ENCODE results near the gene PLEKHG4. TPM values are rescaled to one million over a fixed set of nuclear protein-coding genes. Genes with fewer than 3 reads are reported as not detected.

PLEKHG4 gene
- polyA plus RNA-seq, 2 of the 4 experiments (the other 2 are of a cell fraction): 10.0 to 15.9 TPM

DNA sequence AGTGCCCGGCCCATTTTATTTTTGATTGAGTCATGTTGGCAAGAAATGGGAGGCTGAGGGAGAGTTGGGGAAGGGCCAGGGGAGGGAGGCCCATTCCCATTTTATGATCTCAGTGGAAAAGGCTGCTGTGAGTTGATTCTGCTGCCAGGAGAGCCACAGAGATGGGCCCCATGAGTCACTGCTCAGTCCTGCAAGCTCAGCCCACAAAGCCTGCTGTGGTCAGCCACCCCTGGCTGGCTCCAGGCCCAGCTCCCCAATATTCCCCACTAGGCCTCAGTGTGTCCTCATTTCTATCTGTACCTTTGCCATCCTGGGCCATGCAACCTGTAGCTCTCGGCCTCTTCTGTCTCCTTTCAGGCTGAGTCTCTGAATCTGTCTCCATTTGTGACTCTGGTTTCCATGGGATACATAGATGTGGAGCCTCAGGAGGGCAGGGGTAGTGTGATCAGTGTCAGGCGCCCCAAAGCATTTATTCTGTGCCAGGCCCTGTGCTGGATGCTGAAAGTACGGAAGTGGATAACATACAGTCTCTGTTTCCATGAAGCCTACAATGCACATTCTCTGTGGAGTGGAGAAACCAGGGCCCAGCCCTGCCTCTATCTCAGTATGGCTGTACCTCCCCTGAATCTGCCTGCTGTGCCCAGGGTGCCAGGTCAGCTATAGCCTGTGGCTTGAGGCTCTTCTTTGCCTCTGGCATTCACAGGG is 1.9 kb upstream of the PLEKHG4 start:
- CTCF ChIA-PET: interaction anchor here (1.0 to 3.6 kb wide), 17 partner anchors 8 to 300 kb away, joined by 3 to 26 read pairs (median 7); partner anchors contain the start of genes FHOD1 and SLC9A5
- Histone ChIP-seq H3K27ac (peak overlapping the region; percentile 96 to 98), H3K9me3 (no peaks in the 10 kb centered on the region), H3K4me2 (peak overlapping the region; percentile 100), H3K4me1 (peaks cover 32% of the 10 kb centered on the region), H3K4me3 (peak overlapping the region; percentile 80)
- no peak for TF ChIP-seq FOSL2 (IDR thresholded peaks at IDR 0.05)
- TF ChIP-seq FOSL2 (CRISPR knock-in tag; IDR thresholded peaks at IDR 0.05): peak; percentile 58
- TF ChIP-seq JUN (IDR thresholded peaks at IDR 0.05): peak in 1 of 2 experiments; percentile 50; a peak in 1 of 5 replicates
- TF ChIP-seq NR3C1 (IDR thresholded peaks at IDR 0.05): no peak
- no peak for TF ChIP-seq HDAC2 (IDR thresholded peaks at IDR 0.05)
- TF ChIP-seq, protein P1, sequence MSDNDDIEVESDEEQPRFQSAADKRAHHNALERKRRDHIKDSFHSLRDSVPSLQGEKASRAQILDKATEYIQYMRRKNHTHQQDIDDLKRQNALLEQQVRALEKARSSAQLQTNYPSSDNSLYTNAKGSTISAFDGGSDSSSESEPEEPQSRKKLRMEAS (IDR thresholded peaks at IDR 0.05): 0 out of 2 replicates have a peak, but pooled peaks have one; percentile 32
- TF ChIP-seq MAFK (IDR thresholded peaks at IDR 0.05; ENCODE audit: partially characterized antibody): peak; percentile 1
- 58% methylated on average over 4 of the region's 4 CpGs for WGBS (ENCODE audit: missing lambda C conversion rate)
- FAIRE-seq: no peak
- peak; percentile 77 to 80 for DNase-seq (ENCODE audit: low read depth in 1 of 2, low spot score in 1 of 2)
- peak; percentile 54 to 66 for ATAC-seq
- POLR2A ChIA-PET: interaction anchor here (1.3 to 2.0 kb wide), 2 partner anchors 17 to 50 kb away, joined by 4 to 13 read pairs; partner anchors contain the start of gene TMEM208

DNA sequence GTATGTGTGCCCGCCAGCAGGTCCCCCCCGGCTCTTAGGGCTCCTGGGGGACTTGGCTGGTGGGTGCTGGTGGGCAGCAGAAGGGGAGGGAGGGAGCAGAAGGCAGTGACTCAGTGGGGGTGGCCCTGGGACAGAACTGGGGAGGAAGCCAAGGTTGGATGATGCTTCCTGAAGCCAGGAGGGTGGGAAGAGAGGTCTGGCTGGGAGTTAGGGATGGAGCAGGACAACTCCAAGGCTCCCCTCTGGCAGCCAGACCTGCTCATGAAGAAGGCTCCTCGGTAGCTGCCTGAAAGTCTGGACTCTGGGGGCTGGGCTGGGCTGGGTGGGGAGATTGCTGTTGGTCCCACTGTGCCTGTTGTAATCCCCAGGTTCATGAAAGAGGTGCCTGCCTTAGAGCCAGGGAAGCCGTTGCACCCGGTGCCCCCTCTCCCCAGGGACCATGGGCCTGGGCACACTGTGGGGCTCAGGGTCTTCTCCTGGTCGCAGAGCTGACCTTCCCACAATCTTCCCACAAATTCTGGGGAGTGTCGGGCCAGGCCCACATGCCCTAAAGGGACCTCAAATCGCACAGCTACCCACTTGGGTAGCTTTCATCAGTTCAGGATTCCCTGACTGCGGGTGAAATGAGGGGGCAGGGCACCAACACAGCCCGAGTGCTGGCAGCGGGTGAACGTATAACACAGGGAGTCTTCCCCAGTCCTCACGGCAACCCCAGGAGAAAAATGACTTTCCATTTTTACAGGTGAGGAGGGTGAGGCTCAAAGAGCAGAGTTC is 1.1 kb upstream of the PLEKHG4 start:
- TF ChIP-seq ZNF302 (CRISPR knock-in tag; IDR thresholded peaks at IDR 0.05) (no peak), RAD21 (conservative IDR thresholded peaks at IDR 0.05 in 1 of 2, IDR thresholded peaks at IDR 0.05 in 1 of 2) (peak in 1 of 2 experiments; percentile 40; a peak in 1 of 5 replicates)
- TF ChIP-seq, protein P2, sequence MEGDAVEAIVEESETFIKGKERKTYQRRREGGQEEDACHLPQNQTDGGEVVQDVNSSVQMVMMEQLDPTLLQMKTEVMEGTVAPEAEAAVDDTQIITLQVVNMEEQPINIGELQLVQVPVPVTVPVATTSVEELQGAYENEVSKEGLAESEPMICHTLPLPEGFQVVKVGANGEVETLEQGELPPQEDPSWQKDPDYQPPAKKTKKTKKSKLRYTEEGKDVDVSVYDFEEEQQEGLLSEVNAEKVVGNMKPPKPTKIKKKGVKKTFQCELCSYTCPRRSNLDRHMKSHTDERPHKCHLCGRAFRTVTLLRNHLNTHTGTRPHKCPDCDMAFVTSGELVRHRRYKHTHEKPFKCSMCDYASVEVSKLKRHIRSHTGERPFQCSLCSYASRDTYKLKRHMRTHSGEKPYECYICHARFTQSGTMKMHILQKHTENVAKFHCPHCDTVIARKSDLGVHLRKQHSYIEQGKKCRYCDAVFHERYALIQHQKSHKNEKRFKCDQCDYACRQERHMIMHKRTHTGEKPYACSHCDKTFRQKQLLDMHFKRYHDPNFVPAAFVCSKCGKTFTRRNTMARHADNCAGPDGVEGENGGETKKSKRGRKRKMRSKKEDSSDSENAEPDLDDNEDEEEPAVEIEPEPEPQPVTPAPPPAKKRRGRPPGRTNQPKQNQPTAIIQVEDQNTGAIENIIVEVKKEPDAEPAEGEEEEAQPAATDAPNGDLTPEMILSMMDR (IDR thresholded peaks at IDR 0.05): peak; percentile 42; the same call in 1 of the 3 replicates
- Histone ChIP-seq H3K9me3 (no peaks in the 10 kb centered on the region), H3K4me1 (peaks cover 33% of the 10 kb centered on the region), H3K4me2 (peak overlapping the region; percentile 100), H3K4me3 (peak overlapping the region; percentile 80), H3K27ac (peak overlapping the region; percentile 96 to 98)
- peak; percentile 27 to 41 for ATAC-seq
- 12% methylated on average over 12 of the region's 13 CpGs for WGBS (ENCODE audit: missing lambda C conversion rate)
- ChIA-PET CTCF (interaction anchor here (0.6 to 3.6 kb wide), 33 partner anchors 9 to 301 kb away, joined by 3 to 26 read pairs (median 4); partner anchors contain the start of genes FHOD1, KCTD19, LRRC36 and SLC9A5), POLR2A (interaction anchor here (0.9 to 2.0 kb wide), 2 partner anchors 18 to 31 kb away, joined by 3 to 13 read pairs; no protein-coding TSS in a partner anchor)
- FAIRE-seq: no peak
- DNase-seq (ENCODE audit: low read depth in 1 of 2, low spot score in 1 of 2): peak in 1 of 2 experiments; percentile 18

DNA sequence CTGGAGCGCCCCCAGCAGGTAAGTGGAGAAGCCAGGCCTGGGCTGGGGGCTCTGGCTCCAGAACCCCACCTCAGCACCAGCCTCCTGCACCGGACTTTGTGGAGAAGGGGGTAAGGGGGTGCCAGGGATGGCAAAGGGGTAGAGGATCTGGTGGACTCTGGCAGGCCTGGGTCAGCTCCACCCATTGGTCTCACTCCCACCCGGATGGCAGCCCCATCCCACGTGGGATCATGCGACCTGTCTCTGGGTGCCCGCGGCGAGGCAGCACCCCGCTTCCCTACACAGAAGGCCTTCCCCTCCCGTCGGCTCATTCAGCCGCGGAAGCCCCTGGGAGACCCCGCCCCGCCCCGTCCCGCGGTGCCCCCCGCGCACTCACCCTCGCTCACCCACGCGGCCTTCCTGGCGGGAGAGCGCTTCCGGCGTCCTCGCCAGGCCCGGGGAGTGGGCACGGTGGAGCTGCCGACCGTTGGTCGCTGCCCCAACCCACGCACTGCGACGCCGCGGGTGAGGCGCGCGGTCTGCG is 498 bp upstream of the PLEKHG4 start:
- ChIA-PET POLR2A (interaction anchor here (0.9 to 2.0 kb wide), 2 partner anchors 18 to 31 kb away, joined by 3 to 13 read pairs; no protein-coding TSS in a partner anchor), CTCF (interaction anchor here (0.6 to 3.6 kb wide), 28 partner anchors 9 to 149 kb away, joined by 3 to 26 read pairs (median 4); partner anchors contain the start of genes FHOD1, KCTD19, LRRC36 and SLC9A5)
- Histone ChIP-seq H3K27ac (peak overlapping the region; percentile 96 to 98), H3K4me3 (peak overlapping the region; percentile 80), H3K4me2 (peak overlapping the region; percentile 100), H3K4me1 (peaks cover 35% of the 10 kb centered on the region), H3K9me3 (no peaks in the 10 kb centered on the region)
- FAIRE-seq: no peak
- peak; percentile 66 to 67 for ATAC-seq
- 0% methylated on average over 2 of the region's 42 CpGs for WGBS (ENCODE audit: missing lambda C conversion rate)
- peak; percentile 56 to 89 for DNase-seq (ENCODE audit: low read depth in 1 of 2, low spot score in 1 of 2)
- TF ChIP-seq SMC3 (IDR thresholded peaks at IDR 0.05): peak; percentile 9; the same call in 1 of the 3 replicates
- no peak for TF ChIP-seq FOXS1 (CRISPR knock-in tag; IDR thresholded peaks at IDR 0.05)
- no peak for TF ChIP-seq NR3C1 (IDR thresholded peaks at IDR 0.05)
- TF ChIP-seq HDAC2 (IDR thresholded peaks at IDR 0.05): no peak
- TF ChIP-seq CHD4 (IDR thresholded peaks at IDR 0.05; ENCODE audit: borderline replicate concordance): no peak
- TF ChIP-seq PHF8 (IDR thresholded peaks at IDR 0.05; ENCODE audit: borderline replicate concordance, low read depth): no peak
- TF ChIP-seq, protein P3, sequence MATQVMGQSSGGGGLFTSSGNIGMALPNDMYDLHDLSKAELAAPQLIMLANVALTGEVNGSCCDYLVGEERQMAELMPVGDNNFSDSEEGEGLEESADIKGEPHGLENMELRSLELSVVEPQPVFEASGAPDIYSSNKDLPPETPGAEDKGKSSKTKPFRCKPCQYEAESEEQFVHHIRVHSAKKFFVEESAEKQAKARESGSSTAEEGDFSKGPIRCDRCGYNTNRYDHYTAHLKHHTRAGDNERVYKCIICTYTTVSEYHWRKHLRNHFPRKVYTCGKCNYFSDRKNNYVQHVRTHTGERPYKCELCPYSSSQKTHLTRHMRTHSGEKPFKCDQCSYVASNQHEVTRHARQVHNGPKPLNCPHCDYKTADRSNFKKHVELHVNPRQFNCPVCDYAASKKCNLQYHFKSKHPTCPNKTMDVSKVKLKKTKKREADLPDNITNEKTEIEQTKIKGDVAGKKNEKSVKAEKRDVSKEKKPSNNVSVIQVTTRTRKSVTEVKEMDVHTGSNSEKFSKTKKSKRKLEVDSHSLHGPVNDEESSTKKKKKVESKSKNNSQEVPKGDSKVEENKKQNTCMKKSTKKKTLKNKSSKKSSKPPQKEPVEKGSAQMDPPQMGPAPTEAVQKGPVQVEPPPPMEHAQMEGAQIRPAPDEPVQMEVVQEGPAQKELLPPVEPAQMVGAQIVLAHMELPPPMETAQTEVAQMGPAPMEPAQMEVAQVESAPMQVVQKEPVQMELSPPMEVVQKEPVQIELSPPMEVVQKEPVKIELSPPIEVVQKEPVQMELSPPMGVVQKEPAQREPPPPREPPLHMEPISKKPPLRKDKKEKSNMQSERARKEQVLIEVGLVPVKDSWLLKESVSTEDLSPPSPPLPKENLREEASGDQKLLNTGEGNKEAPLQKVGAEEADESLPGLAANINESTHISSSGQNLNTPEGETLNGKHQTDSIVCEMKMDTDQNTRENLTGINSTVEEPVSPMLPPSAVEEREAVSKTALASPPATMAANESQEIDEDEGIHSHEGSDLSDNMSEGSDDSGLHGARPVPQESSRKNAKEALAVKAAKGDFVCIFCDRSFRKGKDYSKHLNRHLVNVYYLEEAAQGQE (IDR thresholded peaks at IDR 0.05): no peak
- no peak for TF ChIP-seq RNF2 (IDR thresholded peaks at IDR 0.05; ENCODE audit: borderline replicate concordance, low read depth)
- no peak for TF ChIP-seq EHF (CRISPR knock-in tag; IDR thresholded peaks at IDR 0.05)
- no peak for TF ChIP-seq GATA3 (IDR thresholded peaks at IDR 0.05; ENCODE audit: borderline replicate concordance)
- no peak for TF ChIP-seq FOSL2 (IDR thresholded peaks at IDR 0.05)
- no peak for TF ChIP-seq FOSL2 (CRISPR knock-in tag; IDR thresholded peaks at IDR 0.05)
- TF ChIP-seq HOXB5 (CRISPR knock-in tag; IDR thresholded peaks at IDR 0.05): no peak
- TF ChIP-seq HOXA7 (CRISPR knock-in tag; IDR thresholded peaks at IDR 0.05): no peak
- TF ChIP-seq TFCP2L1 (CRISPR knock-in tag; IDR thresholded peaks at IDR 0.05): no peak; the same call in 1 of the 2 replicates
- TF ChIP-seq, protein P4, sequence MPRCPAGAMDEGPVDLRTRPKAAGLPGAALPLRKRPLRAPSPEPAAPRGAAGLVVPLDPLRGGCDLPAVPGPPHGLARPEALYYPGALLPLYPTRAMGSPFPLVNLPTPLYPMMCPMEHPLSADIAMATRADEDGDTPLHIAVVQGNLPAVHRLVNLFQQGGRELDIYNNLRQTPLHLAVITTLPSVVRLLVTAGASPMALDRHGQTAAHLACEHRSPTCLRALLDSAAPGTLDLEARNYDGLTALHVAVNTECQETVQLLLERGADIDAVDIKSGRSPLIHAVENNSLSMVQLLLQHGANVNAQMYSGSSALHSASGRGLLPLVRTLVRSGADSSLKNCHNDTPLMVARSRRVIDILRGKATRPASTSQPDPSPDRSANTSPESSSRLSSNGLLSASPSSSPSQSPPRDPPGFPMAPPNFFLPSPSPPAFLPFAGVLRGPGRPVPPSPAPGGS (IDR thresholded peaks at IDR 0.05): no peak
- TF ChIP-seq MAZ (IDR thresholded peaks at IDR 0.05; ENCODE audit: borderline replicate concordance, low read depth, low read length): no peak

Data from A549 (cell line).